ENCODE data around the gene TTLL9.

TTLL9 gene

GRCh38 chr20:31939661-31940060 is 69.2 kb downstream of the TTLL9 start:
- TF ChIP-seq SIN3A (IDR thresholded peaks at IDR 0.05; ENCODE audit: borderline replicate concordance, insufficient read depth, low read length) (no peak), POLR2AphosphoS5 (IDR thresholded peaks at IDR 0.05; ENCODE audit: low read depth, low read length) (no peak), TAF1 (IDR thresholded peaks at IDR 0.05; ENCODE audit: borderline replicate concordance, insufficient read depth, low read length) (no peak), REST (IDR thresholded peaks at IDR 0.05; ENCODE audit: insufficient read depth in 1 of 2, low read depth in 2 of 2, low read length in 2 of 2) (no peak), FOXP2 (optimal IDR thresholded peaks at IDR 0.05; ENCODE audit: borderline replicate concordance, extremely low read depth, extremely low read length, insufficient read depth) (no peak)

- TF ChIP-seq REST (IDR thresholded peaks at IDR 0.05; ENCODE audit: insufficient read depth in 1 of 2, low read depth in 2 of 2, low read length in 2 of 2) (no peak), POLR2AphosphoS5 (IDR thresholded peaks at IDR 0.05; ENCODE audit: low read depth, low read length) (no peak), FOXP2 (optimal IDR thresholded peaks at IDR 0.05; ENCODE audit: borderline replicate concordance, extremely low read depth, extremely low read length, insufficient read depth) (no peak), SIN3A (IDR thresholded peaks at IDR 0.05; ENCODE audit: borderline replicate concordance, insufficient read depth, low read length) (no peak), TAF1 (IDR thresholded peaks at IDR 0.05; ENCODE audit: borderline replicate concordance, insufficient read depth, low read length) (no peak)
Measured at GRCh38 chr20:31943052-31943471, 72.6 kb downstream of the TTLL9 start.

- no peak for TF ChIP-seq FOXP2 (optimal IDR thresholded peaks at IDR 0.05; ENCODE audit: borderline replicate concordance, extremely low read depth, extremely low read length, insufficient read depth)
- TF ChIP-seq REST (IDR thresholded peaks at IDR 0.05; ENCODE audit: insufficient read depth in 1 of 2, low read depth in 2 of 2, low read length in 2 of 2): no peak
- no peak for TF ChIP-seq SIN3A (IDR thresholded peaks at IDR 0.05; ENCODE audit: borderline replicate concordance, insufficient read depth, low read length)
- TF ChIP-seq POLR2AphosphoS5 (IDR thresholded peaks at IDR 0.05; ENCODE audit: low read depth, low read length): no peak
- no peak for TF ChIP-seq TAF1 (IDR thresholded peaks at IDR 0.05; ENCODE audit: borderline replicate concordance, insufficient read depth, low read length)
Measured at GRCh38 chr20:31945319-31945718, 74.9 kb downstream of the TTLL9 start.

- no peak for TF ChIP-seq SIN3A (IDR thresholded peaks at IDR 0.05; ENCODE audit: borderline replicate concordance, insufficient read depth, low read length)
- TF ChIP-seq FOXP2 (optimal IDR thresholded peaks at IDR 0.05; ENCODE audit: borderline replicate concordance, extremely low read depth, extremely low read length, insufficient read depth): no peak
- no peak for TF ChIP-seq POLR2AphosphoS5 (IDR thresholded peaks at IDR 0.05; ENCODE audit: low read depth, low read length)
- TF ChIP-seq REST (IDR thresholded peaks at IDR 0.05; ENCODE audit: insufficient read depth in 1 of 2, low read depth in 2 of 2, low read length in 2 of 2): no peak
- TF ChIP-seq TAF1 (IDR thresholded peaks at IDR 0.05; ENCODE audit: borderline replicate concordance, insufficient read depth, low read length): no peak
Measured at GRCh38 chr20:31945785-31946184, 75.4 kb downstream of the TTLL9 start.

GRCh38 chr20:31948008-31948407 is 77.6 kb downstream of the TTLL9 start:
- TF ChIP-seq TAF1 (IDR thresholded peaks at IDR 0.05; ENCODE audit: borderline replicate concordance, insufficient read depth, low read length): no peak
- TF ChIP-seq REST (IDR thresholded peaks at IDR 0.05; ENCODE audit: insufficient read depth in 1 of 2, low read depth in 2 of 2, low read length in 2 of 2): no peak
- TF ChIP-seq FOXP2 (optimal IDR thresholded peaks at IDR 0.05; ENCODE audit: borderline replicate concordance, extremely low read depth, extremely low read length, insufficient read depth): no peak
- TF ChIP-seq SIN3A (IDR thresholded peaks at IDR 0.05; ENCODE audit: borderline replicate concordance, insufficient read depth, low read length): no peak
- TF ChIP-seq POLR2AphosphoS5 (IDR thresholded peaks at IDR 0.05; ENCODE audit: low read depth, low read length): no peak

Data from PFSK-1 (cell line).